HG03521 (cell line): ENCODE measurements around the gene MAD1L1.

Source experiments
- ATAC-seq: cut with Tn5 transposase; IDR thresholded peaks from one replicate; pipeline ENCODE4 v1.9.1; 2021; ENCODE audit warnings: mild to moderate bottlenecking, moderate library complexity; ENCODE audit not compliant: unreplicated experiment

MAD1L1 gene

DNA sequence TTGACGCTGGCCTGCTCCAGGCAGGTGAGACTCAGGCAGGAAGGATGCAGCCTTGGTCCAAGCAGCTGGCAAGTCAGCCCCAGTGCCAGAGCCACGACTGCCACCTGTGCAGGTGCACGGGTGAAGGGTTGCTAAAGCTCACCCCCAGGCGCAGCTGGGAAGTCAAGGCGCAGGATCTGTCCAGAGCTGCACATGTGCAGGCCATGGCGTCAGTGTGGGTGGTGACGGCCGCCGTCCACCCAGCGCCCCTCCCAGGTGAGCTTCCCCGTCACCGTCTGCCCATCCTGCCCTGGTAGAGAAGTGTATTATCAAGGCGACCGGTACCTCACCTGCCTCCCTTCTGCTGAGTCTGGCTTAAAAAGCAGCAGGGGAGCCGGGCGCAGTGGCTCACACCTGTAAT lies 110.1 kb downstream of the MAD1L1 start:
- no peak for ATAC-seq

DNA sequence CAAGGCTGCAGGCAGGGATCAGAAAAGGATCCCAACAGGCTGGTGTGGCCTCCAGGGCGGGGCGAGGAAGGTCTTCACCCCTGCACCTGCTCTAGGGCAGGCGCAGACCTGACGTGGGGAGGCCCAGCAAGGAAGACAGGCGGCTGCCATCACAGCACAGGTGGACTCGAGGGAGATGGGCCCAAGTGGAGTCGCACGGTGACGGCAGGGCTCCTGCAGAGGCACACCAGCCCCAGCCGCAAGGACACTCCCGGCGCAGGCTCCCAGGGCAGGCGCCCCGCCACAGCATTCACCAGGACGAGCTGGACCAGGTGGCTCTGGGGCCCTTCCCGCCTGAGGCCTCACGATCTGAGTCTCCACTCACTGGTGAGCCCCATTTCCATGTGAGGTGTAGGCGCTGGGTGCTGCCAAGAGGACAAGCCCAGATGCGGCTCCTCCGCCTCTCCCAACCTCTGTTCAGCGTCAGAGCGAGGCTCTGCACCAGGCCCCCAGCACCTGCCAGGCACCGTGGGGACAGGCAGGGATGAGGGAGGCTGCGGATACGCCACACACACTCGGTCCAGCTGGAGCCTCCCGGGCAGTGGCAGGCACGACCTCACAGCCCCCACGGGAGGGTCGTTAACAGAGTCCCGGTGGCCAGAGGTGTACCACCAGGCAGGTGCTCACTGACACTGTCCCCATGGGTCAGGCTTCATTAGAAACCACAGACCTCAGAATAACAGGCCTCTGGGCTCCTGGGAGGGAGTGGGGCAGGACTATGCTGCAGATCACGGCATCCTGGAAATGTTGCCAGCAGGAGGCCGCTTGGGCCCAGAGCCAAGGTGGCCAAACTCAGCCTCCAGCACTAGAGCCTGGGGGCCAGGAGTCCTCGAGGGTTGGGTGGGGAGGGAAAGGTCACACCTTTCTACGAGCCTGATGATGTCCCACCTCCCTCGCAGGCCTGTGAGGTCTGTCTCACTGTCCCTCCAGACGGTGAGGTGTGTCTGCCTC lies 111.6 kb downstream of the MAD1L1 start:
- ATAC-seq: no peak

DNA sequence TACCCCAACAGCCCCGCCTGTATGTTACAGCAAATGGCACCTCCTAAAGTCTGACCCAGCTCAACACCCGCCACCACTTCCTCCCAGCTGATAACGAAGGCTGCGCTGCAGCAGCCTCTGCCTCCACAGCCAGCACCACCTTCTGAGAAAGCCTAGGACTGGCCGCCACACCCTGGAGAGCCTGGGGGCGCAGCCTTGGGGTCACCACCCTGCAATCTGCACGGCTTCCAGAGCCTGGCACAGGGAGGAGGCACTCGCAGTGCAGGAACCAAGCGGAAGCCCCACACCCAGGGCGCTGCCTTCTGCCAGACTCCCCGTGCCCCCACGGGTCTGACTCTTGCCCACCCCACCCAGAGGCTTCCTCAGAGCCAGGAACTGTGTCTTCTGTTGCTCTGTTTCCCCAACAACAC lies 112.5 kb downstream of the MAD1L1 start:
- no peak for ATAC-seq

GRCh38 chr7:2118630-2119190 lies 114.0 kb downstream of the MAD1L1 start:
- no peak for ATAC-seq

DNA sequence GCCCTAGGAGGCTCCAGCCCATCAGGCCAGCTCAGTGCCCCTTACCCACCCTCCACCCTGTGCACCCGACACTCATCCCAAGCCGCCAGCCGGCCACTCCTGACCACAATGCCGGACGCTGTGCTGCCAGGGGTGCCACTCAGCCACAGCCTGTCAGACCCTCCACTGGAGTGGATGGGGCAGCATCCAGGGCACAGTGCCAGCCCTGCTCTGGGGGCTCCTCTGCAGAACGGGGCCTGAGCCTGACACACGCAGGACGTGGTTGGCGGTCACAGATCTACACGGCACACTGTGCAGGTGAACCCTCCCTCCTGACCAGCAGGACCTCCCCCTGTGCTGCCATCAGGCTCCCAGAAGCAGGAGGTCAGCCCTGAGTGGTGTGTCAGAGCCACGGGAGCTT lies 114.7 kb downstream of the MAD1L1 start:
- no peak for ATAC-seq

DNA sequence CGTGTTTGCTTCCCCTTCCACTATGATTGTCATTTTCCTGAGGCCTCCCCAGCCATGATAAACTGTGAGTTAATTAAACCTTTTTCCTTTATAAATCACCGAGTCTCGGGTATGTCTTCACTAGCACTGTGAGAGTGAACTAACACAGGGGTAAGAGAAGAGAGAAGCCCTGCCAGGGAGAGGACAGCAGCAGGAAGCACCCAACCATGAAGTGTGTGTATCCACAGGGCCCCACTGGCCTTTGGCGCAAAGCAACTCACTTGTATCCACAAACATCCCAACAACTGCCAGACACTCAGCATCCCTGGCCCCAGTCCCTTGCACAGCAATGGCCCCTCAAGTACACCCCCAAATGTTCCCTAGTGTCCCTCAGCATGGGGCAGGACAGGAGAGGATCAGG lies 115.1 kb downstream of the MAD1L1 start:
- ATAC-seq: no peak

DNA sequence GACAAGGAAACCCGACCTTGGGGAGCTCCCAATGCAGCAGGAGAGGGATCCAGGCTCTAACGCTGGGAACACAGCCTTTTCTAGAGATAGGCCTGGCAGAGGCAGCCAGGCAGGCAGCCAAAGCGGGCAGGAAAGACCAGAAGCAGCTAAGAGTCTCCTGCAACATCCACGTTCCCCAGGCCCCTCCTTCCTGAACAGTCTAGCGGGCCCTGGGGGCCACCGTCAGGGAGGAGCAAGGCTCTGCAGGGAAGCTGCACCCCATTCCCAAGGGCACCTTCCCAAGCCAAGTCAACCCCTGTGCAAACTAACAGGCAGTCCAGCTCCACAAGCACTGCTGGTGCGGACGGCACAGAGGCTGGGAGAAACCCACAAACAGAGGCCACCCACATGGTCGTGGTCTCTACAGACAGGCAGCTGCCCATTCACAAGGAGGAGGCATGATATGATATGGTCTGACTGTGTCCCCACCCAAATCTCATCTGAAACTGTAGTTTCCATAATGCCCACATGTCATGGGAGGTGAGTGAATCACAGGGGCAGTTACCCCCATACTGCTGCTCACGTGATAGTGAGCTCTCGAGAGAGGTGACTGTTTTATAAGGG lies 115.7 kb downstream of the MAD1L1 start:
- ATAC-seq: no peak

GRCh38 chr7:2116448-2116810 lies 116.3 kb downstream of the MAD1L1 start:
- no peak for ATAC-seq

- no peak for ATAC-seq
Measured at GRCh38 chr7:2115760-2116447, 116.8 kb downstream of the MAD1L1 start.

- no peak for ATAC-seq
Measured at GRCh38 chr7:2114926-2115759, 117.6 kb downstream of the MAD1L1 start.

- ATAC-seq: no peak
Measured at GRCh38 chr7:2114052-2114451, 118.7 kb downstream of the MAD1L1 start.

- ATAC-seq: no peak
Measured at GRCh38 chr7:2112261-2113198, 120.2 kb downstream of the MAD1L1 start.

DNA sequence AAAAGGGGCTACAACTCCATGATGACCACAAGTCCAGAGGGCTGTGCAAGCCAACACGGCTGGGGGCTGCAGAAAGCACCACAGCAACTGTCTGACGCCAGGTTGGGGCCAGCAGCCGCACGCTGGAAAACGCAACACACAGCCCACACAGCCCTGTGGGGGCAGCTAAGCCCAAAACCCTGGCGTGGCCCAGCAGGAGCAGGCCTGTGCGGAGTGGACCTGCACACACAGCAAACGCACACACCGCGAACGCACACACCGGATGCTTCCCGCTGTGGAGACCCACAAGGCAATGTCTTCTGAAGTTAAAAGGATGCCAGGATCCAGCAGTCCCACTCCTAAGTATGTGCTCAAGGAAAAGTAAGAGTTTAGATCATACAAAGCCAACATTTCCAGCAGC lies 121.2 kb downstream of the MAD1L1 start:
- ATAC-seq: no peak

GRCh38 chr7:2110610-2111396 lies 121.9 kb downstream of the MAD1L1 start:
- ATAC-seq: no peak

DNA sequence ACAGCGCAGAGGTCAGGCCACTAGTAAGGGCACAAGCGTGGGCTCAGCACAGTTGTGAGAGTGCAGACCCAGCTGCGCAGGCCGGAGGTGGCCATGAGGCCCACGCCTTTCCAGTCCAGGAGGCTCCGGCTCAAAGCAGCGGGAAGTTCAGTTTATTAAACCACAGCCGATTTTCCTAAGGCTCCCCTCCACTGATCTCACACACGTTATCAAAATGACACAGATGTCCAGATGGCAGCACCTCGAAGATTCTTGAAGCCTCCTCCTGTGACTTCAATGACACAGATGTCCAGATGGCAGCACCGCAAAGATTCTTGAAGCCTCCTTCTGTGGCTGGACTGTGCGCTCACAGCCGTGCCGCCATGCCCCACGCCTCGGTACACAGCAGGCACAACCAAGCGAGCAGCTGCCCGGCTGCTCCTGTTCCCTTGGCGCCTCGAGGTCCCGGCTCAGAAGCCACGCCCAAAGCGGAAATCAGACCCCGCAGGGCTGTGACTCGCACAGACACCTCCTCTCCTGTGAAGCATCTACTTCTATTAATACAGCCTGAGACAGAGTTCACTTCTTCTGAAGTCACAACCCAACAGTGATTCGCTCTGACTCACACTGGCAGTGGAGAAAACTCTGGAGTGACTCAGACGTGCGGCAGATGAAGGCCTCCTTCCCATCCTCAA lies 122.7 kb downstream of the MAD1L1 start:
- peak; percentile 46 for ATAC-seq

GRCh38 chr7:2109251-2109872 lies 123.4 kb downstream of the MAD1L1 start:
- ATAC-seq: no peak

- ATAC-seq: no peak
Measured at GRCh38 chr7:2108501-2109250, 124.1 kb downstream of the MAD1L1 start.
